GM19328 (cell line): ENCODE data around the gene TADA2B.

ENCODE experiments used
- ATAC-seq: cut with Tn5 transposase; IDR thresholded peaks from one replicate; pipeline ENCODE4 v1.9.1; 2021; ENCODE audit warnings: mild to moderate bottlenecking, moderate library complexity; ENCODE audit not compliant: unreplicated experiment

Gene TADA2B

DNA sequence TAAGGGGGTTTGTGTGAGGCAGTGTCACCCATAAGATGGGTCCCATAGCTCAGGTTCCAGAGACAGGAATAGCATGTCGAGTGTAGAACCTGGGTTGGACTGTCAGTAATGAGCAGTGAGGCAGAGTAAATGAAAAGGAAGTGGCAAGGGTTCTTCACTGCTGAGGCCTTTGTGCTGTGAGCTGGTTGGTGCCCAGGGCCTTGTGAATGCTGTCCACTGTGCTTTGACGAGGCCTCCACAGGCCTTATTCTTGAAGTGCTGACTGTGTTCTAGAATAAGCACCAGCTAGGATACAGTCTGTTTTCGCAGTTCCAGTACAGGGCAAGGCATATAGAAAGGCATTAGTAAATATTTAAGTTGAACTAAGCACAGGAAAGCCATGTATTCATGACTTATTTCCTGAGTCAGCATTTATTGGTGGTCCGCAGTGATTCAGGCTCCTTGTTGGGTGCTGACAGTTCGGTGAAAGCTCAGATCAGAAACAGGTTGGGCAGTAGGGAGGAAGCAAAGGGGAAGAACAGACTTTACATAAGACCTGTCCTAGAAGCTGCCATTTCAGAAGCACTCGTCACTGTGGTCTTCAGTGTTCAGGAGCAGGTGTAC, 25.6 kb upstream of the TADA2B start:
- ATAC-seq: no peak

- no peak for ATAC-seq
These were observed 24.9 kb upstream of the TADA2B start for GRCh38 chr4:7018281-7018680.

DNA sequence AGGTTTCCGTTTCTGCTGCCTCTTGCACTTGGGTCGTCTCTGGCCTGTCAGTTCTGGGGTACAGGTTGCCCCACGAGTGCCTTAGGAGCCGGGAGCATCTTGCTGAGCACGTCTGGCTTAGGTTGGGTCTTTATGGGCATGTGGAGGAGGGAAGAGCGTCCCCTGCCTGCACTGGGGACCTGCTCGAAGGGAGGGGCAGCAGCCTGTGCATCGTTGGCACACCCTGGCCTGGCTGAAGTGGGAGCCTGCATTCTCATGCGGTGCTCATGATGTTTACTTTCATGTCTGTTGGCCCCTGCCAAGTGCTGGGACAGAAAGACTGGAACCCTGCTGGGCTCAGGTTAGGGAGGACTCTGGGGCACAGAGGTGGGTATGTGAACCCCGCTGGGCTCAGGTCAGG, 23.8 kb upstream of the TADA2B start:
- no peak for ATAC-seq

GRCh38 chr4:7020290-7020689, 22.9 kb upstream of the TADA2B start:
- ATAC-seq: no peak

DNA sequence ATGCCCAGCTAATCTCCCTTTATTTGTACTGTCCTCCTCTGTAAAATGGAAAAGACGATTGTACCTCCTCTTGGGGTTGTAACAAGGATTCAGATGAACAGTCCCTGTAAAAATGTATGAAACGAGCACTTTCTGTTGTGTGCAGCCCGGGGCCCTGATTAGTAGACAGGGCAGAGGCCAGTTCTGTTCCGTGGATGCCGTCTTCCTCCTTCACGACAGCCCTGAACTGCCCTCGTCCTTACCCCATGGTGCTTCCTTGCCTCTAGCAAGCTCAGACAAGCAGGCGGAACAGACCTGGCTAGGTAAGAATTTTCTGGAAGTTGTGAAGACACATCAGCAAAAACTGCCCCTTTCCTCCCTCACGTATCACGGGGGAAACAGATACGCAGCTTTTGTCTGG, 22.3 kb upstream of the TADA2B start:
- ATAC-seq: no peak

GRCh38 chr4:7021355-7021754, 21.8 kb upstream of the TADA2B start:
- no peak for ATAC-seq

- ATAC-seq: no peak
These were observed 21.1 kb upstream of the TADA2B start for GRCh38 chr4:7021930-7022664.

DNA sequence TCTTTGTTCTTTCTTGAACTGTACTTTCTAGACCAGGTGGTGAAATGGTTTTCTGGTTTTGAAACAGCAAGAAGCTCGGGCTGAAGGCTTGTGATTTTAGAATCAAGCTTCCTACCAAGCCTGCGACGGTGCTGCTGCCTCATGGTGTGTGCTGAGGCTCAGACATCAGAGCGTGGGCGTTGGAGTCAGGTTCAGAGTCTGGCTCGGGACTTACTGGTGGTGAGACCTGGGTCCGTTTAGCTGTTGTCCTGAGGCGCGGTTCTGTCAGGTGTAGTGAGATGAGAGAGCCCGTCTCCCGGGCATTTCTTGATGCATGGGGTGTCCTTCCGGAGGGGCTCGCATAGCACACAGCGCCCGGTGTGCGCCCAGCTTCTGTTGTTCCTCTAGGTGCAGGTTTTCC, 19.7 kb upstream of the TADA2B start:
- ATAC-seq: no peak

DNA sequence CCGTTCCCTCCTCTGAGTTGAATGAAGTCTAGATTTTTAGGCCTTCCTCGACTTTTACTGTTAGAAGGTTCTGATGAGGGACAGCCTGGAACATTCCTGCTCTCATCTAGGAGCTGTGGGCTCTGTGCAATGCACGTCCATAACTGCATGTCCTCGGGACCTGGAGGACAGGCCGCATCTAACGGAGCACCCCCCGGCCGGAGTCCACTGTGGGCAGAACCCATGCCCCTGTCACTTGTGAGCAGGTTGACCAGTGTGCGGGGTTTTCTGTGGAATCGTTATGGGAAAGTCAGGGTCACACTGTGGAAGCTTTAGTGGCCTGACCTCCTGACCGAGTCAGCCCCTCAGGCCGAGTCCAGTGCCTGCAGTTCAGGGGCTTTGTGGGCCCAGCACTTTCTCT, 19.3 kb upstream of the TADA2B start:
- no peak for ATAC-seq

GRCh38 chr4:7024336-7024890, 18.8 kb upstream of the TADA2B start:
- no peak for ATAC-seq

DNA sequence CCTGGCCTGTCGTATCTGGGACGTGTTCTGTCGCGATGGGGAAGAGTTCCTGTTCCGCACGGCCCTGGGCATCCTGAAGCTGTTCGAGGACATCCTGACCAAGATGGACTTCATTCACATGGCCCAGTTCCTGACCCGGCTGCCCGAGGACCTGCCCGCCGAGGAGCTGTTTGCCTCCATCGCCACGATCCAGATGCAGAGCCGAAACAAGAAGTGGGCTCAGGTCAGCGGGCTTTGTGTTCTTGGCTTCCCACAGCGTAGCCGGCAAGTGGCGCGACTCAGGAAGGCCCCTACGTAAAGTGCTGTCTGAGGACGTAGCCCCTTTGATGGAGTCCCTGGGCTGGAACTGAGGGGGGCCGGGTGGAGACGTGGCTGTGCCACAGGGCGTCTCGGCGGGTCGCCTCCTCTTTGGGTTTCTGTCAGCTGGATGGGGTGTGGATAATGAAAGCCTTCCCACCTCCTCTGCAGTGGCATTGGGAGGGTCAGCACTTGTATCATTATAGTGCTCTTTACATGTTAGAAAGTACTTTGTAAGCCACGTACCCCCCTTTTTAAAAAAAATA, 18.1 kb upstream of the TADA2B start:
- no peak for ATAC-seq

DNA sequence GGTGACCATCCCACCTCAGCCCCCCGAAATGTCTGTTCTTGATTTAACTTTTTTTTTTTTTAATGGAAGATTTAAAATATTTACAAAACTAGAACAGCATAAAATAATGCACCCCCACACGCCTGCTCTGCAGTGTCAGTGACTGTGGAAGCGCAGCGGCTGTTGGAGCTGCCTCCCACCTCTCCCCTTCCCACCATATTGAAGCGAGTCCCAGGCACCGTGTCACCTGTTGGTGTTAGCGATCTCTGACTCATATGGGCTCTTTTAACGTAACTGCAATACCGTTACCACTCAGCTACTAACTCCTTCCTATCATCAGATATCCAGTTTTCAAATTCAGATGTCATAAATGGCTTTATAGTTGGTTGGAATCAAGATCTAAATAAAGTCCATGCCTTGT, 17.1 kb upstream of the TADA2B start:
- ATAC-seq: no peak

- ATAC-seq: no peak
These were observed 15.9 kb upstream of the TADA2B start for GRCh38 chr4:7027284-7027683.

GRCh38 chr4:7027913-7028312, 15.3 kb upstream of the TADA2B start:
- ATAC-seq: no peak

DNA sequence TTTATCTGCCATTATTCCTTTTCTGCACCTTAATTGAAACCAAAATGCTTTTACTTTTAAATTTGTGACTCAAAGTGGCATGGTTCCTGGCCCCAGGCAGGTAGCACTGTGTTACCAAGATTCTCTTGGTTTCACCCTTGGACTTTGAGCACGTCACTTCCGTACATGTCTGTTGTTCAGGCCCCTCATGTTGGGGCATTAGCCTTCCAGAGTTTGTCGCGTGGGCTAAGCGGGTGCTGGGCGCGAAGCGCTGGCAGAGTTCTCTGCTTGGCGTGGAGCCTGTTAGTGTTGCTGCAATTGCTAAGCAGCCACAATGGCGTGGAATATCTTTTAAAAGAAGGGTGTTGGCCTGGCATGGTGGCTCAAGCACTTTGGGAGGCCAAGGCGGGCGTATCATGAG, 14.0 kb upstream of the TADA2B start:
- no peak for ATAC-seq

DNA sequence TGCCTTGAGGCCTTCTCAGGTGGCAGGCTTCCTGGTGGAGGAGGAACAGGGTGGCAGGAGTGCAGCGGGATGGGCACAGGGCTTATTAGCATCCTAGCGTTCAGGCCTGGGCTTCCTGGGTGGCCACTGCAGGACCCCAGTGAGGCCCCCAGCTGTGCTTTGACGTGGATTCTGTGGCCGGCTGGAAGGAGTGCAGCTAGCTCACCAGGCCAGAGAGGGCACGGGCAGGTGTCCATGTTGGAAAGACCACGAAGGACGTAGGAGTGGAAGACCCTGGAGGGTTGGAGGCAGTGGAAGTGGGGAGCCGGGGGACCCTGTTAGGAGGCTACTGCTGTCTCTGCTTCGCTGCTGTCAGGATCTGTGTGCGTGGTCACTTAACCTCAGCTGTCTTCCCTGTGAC, 13.3 kb upstream of the TADA2B start:
- no peak for ATAC-seq

GRCh38 chr4:7030856-7031255, 12.3 kb upstream of the TADA2B start:
- no peak for ATAC-seq

DNA sequence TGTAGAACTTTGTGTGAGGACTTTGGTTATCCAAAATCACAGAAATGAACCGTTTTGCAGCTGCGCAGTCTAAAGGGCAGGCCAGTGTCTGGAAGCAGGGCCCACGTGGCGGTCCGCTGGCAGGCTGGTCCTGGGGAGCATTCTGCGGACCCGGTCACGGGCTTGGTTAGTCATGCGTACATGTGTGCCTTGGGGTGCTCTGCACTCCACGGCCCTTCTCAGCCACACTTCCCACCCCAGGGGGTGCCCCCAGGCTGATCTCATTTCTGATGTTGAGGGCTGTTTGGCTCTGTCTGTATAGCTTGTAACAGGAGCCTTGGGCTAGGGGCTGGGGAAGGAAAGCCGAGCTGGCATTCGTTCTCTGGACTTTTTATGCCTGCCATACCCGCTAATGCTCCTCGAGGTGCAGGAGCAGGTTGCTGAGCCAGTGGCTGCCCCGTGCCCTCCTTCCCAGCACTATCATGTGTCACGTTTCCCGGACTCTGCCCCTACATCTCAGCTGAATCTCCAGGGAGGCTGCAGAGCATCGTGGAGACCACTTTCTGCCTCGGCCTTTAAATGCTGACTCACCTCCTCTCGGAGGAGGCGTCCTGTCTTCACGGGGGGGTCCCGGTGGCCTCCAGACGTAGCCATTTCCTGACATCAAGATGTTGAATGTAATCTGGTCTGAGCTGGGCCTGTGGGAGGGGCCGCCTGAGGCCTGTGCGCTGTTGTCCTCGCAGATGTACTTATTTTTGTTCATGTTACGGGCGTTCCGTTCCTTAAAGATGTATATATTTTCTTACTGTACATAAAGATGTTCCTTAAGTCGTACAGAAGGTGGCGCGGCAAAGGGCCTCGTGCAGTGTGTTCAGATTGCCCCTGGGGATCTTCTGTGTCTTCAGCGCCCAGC, 11.4 kb upstream of the TADA2B start:
- ATAC-seq: no peak

GRCh38 chr4:7032596-7032995, 10.6 kb upstream of the TADA2B start:
- no peak for ATAC-seq

DNA sequence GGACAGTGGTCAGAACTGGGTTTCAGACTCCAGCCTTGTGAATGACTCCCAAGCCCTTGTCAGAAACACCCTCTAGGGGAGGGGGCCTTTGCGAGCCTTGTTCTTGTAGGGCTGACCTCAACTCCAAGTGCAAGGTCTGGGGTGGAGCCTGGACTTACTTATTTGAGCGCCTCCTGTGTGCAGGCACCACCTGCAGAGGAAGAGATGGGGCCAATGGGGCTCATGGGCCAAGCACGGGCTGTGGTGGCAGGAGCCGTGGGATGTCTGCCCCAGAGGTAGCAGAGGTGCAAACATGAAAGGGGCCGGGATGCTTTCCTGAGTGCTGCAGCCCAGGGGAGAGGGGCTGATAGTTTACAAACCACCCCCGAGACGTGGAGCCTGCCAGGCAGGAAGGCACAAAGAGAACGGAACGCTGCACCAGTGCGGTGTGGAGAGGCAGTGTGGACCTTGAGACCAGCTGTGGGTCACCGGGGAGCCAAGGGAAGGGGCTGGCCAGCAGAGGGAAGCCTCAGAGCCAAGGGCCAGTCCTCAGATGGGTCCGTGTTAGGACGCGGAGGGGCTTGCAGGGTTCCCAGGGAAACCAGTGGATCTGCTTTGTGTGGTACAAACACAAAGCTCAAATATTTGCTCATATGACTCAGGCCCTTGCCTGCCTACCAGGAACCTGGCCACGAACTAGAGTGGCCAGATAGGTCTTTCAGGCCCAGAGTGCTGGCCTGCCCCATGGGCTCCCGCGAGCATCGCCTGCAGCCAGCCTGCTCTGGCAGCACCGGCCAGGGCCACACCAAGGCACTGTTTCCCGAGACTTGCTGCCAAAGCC, 8.7 kb upstream of the TADA2B start:
- no peak for ATAC-seq
